Psoas muscle (tissue), 8 donors: ENCODE data around the gene BCAS3. TPM values are rescaled to one million over a fixed set of nuclear protein-coding genes. Genes with fewer than 3 reads are reported as not detected.

Experiments used
- ATAC-seq, 4 donors: fragments of 200-7000 bp; cut with Tn5 transposase; one replicate each; pipeline ENCODE4 v1.9.1; 2020; ENCODE audit warnings: moderate library complexity in 3 of 4, mild to moderate bottlenecking in 2 of 4
- DNase-seq, 2 donors: peaks; one replicate each; pipeline ENCODE4 v3.0.0-alpha.2; 2020
- H3K27ac ChIP-seq: fragments of 200-600 bp; one replicate; pipeline ENCODE4 v1.8.0; 2022
- H3K27me3 ChIP-seq, 3 donors: fragments of 200-600 bp in 1 of 3; one replicate each; pipeline versions ENCODE4 v1.6.1 to v1.8.0; 2013 to 2022; ENCODE audit warnings: low read length in 2 of 3, mild to moderate bottlenecking in 2 of 3, moderate library complexity in 1 of 3; ENCODE audit not compliant: insufficient read depth in 3 of 3
- H3K36me3 ChIP-seq, 2 donors: fragments of 200-600 bp in 1 of 2; one replicate each; pipeline versions ENCODE4 v1.6.1 to v1.8.0; 2013 to 2022; ENCODE audit warnings: low read depth in 1 of 2, mild to moderate bottlenecking in 1 of 2, moderate library complexity in 1 of 2; ENCODE audit not compliant: insufficient read depth in 1 of 2
- H3K4me1 ChIP-seq: fragments of 200-600 bp; one replicate; pipeline ENCODE4 v1.8.0; 2022
- H3K4me3 ChIP-seq: fragments of 200-600 bp; one replicate; pipeline ENCODE4 v1.8.0; 2022; ENCODE audit warnings: mild to moderate bottlenecking
- H3K9me3 ChIP-seq: fragments of 200-600 bp; one replicate; pipeline ENCODE4 v1.8.0; 2022
- CTCF ChIP-seq: fragments of 200-600 bp; IDR thresholded peaks from one replicate; pipeline ENCODE4 v1.8.0; 2022; ENCODE audit warnings: antibody characterized with exemption
- WGBS, 3 donors: extraction: QIAGEN DNeasy Blood & Tissue Kit; methylation state at CpG; one replicate each; pipeline versions ENCODE4 v1.1.6 to v1.1.7; 2013; 5-methylcytosine and 5-hydroxymethylcytosine counted together
- intact Hi-C, 2 donors: fragments of 100-400 bp; cut with DNase I; formaldehyde crosslinking; loops; one replicate each; pipeline versions ENCODE4 v1.11.0 to v1.14.2; 2022
- polyA plus RNA-seq, 3 donors: library from polyadenylated mRNA; stranded (reverse); fragments of 200-250 nt; gene quantifications; one replicate each; pipeline ENCODE4 v1.2.3, GENCODE V29; 2013
- total RNA-seq, 4 donors: library from RNA; stranded (reverse); fragmentation: NEBNext Ultra II Directional in 2 of 4; extraction: Animal tissue kit (Norgen Biotek cat#: 25700) in 2 of 4; gene quantifications; one replicate each; pipeline versions ENCODE4 v1.2.1 to v1.2.4, GENCODE V29; 2021 to 2023
- donor health status: healthy with polysubstance abuse.
- donor health status: DM: no; HTN: no; CAD: no; lungs with moderate emphysema.
- donor health status: Bipolar disorder and iron deficiency.
- donor health status: healthy.
- donor health status: DM: yes; HTN: yes; CAD: no.
- donor health status: DM: no; HTN: no; CAD: no.
- donor health status: DM: no; HTN: no; CAD: no.
- donor health status: DM: yes; HTN: yes; CAD: no.

The BCAS3 gene
- total and polyA plus RNA-seq, 7 donors: 2.4 to 28.8 (median 15.0) TPM

- Histone ChIP-seq H3K27me3 (no peaks in the 10 kb centered on the region), H3K4me1 (no peaks in the 10 kb centered on the region), H3K27ac (no peak overlapping the region), H3K36me3 (no peaks in the 10 kb centered on the region), H3K4me3 (no peak overlapping the region), H3K9me3 (no peaks in the 10 kb centered on the region)
- WGBS, 3 donors: 40 to 47% (median 47%) methylated on average over 6 of the region's 6 CpGs
- no peak for ATAC-seq
- intact Hi-C loops: loop anchor here in 1 of 2 donors (10.0 kb wide), 1 partner anchor 758 kb away; no protein-coding TSS in a partner anchor
- TF ChIP-seq CTCF: no peak
- DNase-seq: no peak
These were observed 659.6 kb downstream of the BCAS3 start for GRCh38 chr17:61337290-61337689.

GRCh38 chr17:61338000-61338798 is 660.5 kb downstream of the BCAS3 start:
- Histone ChIP-seq H3K27me3 (no peaks in the 10 kb centered on the region), H3K9me3 (no peaks in the 10 kb centered on the region), H3K36me3 (no peaks in the 10 kb centered on the region), H3K4me3 (no peak overlapping the region), H3K27ac (no peak overlapping the region), H3K4me1 (no peaks in the 10 kb centered on the region)
- intact Hi-C loops: loop anchor here in 1 of 2 donors (10.0 kb wide), 1 partner anchor 757 kb away; no protein-coding TSS in a partner anchor
- WGBS, 3 donors: 74 to 76% (median 75%) methylated on average over 12 of the region's 12 CpGs
- ATAC-seq (peak in 1 of 4 donors; percentile 31), DNase-seq (no peak)
- TF ChIP-seq CTCF: no peak

GRCh38 chr17:61338874-61339478 is 661.3 kb downstream of the BCAS3 start:
- DNase-seq (no peak), ATAC-seq (no peak)
- H3K36me3 ChIP-seq: no peaks in the 10 kb centered on the region
- intact Hi-C loops: loop anchor here in 1 of 2 donors (10.0 kb wide), 1 partner anchor 756 kb away; no protein-coding TSS in a partner anchor
- no peak for TF ChIP-seq CTCF
- no peaks in the 10 kb centered on the region for H3K4me1 ChIP-seq
- 92 to 96% (median 94%) methylated on average over 5 of the region's 5 CpGs for WGBS, 3 donors
- H3K4me3 ChIP-seq: no peak overlapping the region
- no peaks in the 10 kb centered on the region for H3K27me3 ChIP-seq
- H3K27ac ChIP-seq: no peak overlapping the region
- no peaks in the 10 kb centered on the region for H3K9me3 ChIP-seq

GRCh38 chr17:61340431-61341209 is 663.0 kb downstream of the BCAS3 start:
- Histone ChIP-seq H3K9me3 (no peaks in the 10 kb centered on the region), H3K27me3 (no peaks in the 10 kb centered on the region), H3K27ac (no peak overlapping the region), H3K4me3 (no peak overlapping the region), H3K36me3 (no peaks in the 10 kb centered on the region), H3K4me1 (no peaks in the 10 kb centered on the region)
- TF ChIP-seq CTCF: no peak
- ATAC-seq (no peak), DNase-seq (no peak)
- intact Hi-C loops: no loop called here
- 90 to 92% (median 91%) methylated on average over 13 of the region's 13 CpGs for WGBS, 3 donors
